ENCODE measurements around the gene URGCP. TPM values are rescaled to one million over a fixed set of nuclear protein-coding genes. Genes with fewer than 3 reads are reported as not detected.

URGCP gene
- total and polyA plus RNA-seq, 2 experiments from 2014 or later: 7.2 to 13.2 TPM

DNA sequence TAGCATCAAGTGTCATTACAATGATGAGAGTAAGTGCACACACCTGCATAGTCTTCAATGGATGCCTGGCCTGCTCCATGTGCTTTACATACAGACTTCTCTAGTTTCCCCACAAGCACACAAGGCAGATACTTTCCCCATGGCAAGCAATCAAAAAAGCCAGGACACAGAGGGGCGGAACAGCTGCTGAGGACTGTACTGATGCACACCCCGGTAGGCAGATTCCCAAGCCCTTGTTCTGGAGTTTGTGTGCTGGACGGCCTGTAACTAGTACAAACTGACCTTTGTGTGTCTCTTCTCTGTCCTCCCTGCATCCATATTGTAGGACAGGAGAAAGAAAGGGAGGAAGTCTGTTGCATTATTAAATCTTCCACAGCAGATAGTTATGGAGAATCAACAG, 45.6 kb upstream of the URGCP start (continued):
- TF ChIP-seq CTCF (conservative IDR thresholded peaks at IDR 0.05; ENCODE audit: low read depth in 2 of 2) (no peak), CREB1 (CRISPR knock-in tag; IDR thresholded peaks at IDR 0.05; ENCODE audit: low read depth) (no peak), STAT1 (IDR thresholded peaks at IDR 0.05; ENCODE audit: unreplicated experiment) (no peak), REST (IDR thresholded peaks at IDR 0.05; ENCODE audit: unreplicated experiment) (no peak), NANOG (IDR thresholded peaks at IDR 0.05; ENCODE audit: borderline replicate concordance) (no peak), ETS1 (IDR thresholded peaks at IDR 0.05) (no peak)

DNA sequence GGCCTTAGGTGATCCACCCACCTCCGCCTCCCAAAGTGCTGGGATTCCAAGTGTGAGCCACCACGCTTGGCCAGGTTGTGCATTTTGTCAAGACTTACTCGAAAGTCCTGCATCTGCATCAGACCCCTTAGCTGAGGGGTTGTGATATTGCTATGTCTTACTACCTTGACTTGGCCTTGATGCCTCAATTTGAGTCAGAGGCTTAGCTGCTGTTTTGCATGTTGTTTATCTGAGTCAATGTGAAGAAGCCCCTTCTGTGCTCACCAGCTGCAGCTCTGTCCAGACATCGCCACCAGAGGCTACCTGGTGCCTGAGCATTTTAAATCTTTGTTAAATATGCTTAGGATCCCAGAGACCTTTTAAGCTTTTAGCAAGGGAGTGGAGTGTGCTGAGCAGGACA, 37.9 kb upstream of the URGCP start:
- H3K9me3 Mint-ChIP-seq: no peaks in the 10 kb centered on the region
- H3K27ac ChIP-seq (ENCODE audit: low read depth): no peak overlapping the region
- ATAC-seq (no peak), DNase-seq (ENCODE audit: low spot score) (no peak)
- 0 out of 3 replicates have a peak, but pooled peaks cover 3% of the 10 kb centered on the region for H3K36me3 Mint-ChIP-seq (ENCODE audit: low read depth)
- no peak overlapping the region for H2AFZ ChIP-seq
- H3K4me3 ChIP-seq: no peak overlapping the region
- no peak overlapping the region for H3K4me3 Mint-ChIP-seq
- no peaks in the 10 kb centered on the region for H3K27me3 ChIP-seq (ENCODE audit: insufficient read depth)
- no peaks in the 10 kb centered on the region for H3K36me3 ChIP-seq (ENCODE audit: insufficient read depth)
- peaks cover 2% of the 10 kb centered on the region for H3K27me3 Mint-ChIP-seq (ENCODE audit: insufficient read depth, low read depth, poor library complexity)
- no peak overlapping the region for H3K27ac Mint-ChIP-seq
- H3F3A ChIP-seq (replicated peaks; ENCODE audit: low read depth): no peaks in the 10 kb centered on the region
- H3K4me1 Mint-ChIP-seq: peaks cover 7% of the 10 kb centered on the region
- no peaks in the 10 kb centered on the region for H3K79me2 ChIP-seq (replicated peaks; ENCODE audit: insufficient read depth)
- peaks cover 6% of the 10 kb centered on the region; the same call in 1 of the 2 replicates for H3K4me1 ChIP-seq (ENCODE audit: insufficient read depth)
- TF ChIP-seq CREB1 (CRISPR knock-in tag; IDR thresholded peaks at IDR 0.05; ENCODE audit: low read depth) (no peak), NANOG (IDR thresholded peaks at IDR 0.05; ENCODE audit: borderline replicate concordance) (no peak), CTCF (conservative IDR thresholded peaks at IDR 0.05; ENCODE audit: low read depth in 2 of 2) (no peak), REST (IDR thresholded peaks at IDR 0.05; ENCODE audit: unreplicated experiment) (no peak)
- H4K20me1 ChIP-seq (replicated peaks; ENCODE audit: insufficient read depth): no peaks in the 10 kb centered on the region
- no peaks in the 10 kb centered on the region for H3K9me2 ChIP-seq (ENCODE audit: insufficient read depth)
- H3K4me2 ChIP-seq: no peak overlapping the region

All from GM23338 (cell line).